Activated T-cell treated with anti-CD3 and anti-CD28 coated beads for 4 hours (primary cell): ENCODE results near the gene CCDC33.

Experiments used
- DNase-seq: peaks from one replicate; pipeline ENCODE4 v3.0.0-alpha.2; 2020

The CCDC33 gene

GRCh38 chr15:74235962-74236361 lies at the start of gene CCDC33:
Gene CCDC33, plus strand, starts transcription at chr15:74236326. Its CDS starts 394 bp downstream, at chr15:74236720.
- DNase-seq, result no peak

GRCh38 chr15:74188216-74188615 lies 47.9 kb upstream of the CCDC33 start:
- no peak for DNase-seq

DNA sequence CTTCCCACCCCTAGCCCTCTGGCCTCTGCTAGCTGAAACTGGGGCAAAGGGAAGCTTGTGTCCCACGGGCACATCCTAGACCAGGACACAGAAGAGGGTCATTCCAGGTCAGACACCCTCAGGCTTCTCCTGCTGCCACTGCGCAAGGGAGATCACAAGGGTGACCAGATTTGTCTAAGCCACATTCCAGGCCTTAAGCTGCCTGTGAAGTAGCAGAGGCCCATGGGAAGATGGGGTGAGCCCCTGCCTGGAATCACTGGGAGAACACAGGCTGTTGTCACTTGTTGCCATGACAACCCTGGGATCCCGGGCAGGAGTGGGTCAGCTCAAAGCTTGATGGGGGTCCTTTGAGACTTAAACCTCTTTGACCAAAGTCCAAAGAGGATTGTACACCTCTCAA lies 44.3 kb upstream of the CCDC33 start:
- DNase-seq, result no peak

- DNase-seq, result no peak
Observed at GRCh38 chr15:74192751-74193150, 43.4 kb upstream of the CCDC33 start.

DNA sequence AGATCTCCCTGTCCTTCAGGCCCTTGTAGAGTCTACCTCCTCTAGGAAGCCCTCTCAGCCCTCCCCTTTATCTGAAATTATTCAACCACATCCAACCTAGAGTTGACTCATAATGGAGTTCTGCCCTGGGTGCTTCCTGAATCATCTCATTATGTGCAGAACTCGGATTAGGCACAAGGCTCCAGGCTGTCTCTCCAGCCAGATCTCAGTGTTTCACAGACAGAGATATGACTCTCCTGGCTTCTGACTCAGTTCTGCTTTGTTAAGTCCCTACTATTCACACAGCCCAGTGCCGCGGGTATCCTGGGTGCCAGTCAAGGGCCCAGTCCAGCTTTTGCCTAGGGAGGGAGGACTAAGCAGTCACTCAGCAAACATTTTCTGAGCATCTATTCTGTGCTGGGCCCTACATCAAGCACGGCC lies 42.8 kb upstream of the CCDC33 start:
- no peak for DNase-seq

DNA sequence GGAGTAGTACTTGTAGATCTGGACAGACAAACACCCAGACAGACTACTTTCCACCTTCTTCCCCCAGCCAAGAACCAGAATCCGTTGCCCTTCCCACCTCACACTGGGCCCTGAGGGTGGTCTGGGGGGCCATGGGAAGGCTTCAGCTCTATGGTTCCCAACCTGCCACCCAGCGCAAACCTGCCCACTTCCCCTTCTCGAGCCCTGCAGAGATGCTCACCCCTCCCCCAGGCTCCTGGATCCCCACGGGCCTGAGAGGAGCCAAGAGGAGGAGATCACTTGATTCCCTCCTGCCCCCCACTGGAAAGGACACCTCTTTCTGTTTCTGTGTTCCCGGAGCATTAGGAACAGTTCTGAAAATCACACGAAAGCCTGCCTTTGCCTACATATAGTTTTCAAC lies 42.2 kb upstream of the CCDC33 start:
- DNase-seq, result no peak

GRCh38 chr15:74194572-74195559 lies 41.3 kb upstream of the CCDC33 start:
- DNase-seq, result no peak

DNA sequence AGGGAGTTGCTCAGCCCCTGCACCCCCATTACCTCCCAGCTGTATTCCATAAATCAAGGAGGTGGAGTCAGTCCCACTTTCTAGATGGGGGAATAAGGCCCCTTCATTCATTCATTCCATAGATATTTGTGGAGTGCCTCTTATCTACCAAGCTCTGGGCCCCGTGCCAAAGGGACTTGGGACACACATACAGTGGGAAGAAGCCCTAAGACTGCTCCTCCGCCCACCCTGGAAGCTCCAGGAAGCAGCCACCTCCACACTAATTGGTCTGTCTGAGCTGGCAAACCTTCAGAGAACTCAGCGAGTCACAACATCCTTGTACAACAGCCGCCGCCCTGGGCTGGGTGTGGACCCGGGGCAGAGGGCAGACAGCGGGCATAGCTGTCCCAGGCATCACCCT lies 40.0 kb upstream of the CCDC33 start:
- DNase-seq, result no peak

- DNase-seq, result no peak
Observed at GRCh38 chr15:74197176-74197965, 38.8 kb upstream of the CCDC33 start.

- no peak for DNase-seq
Observed at GRCh38 chr15:74199297-74199652, 36.9 kb upstream of the CCDC33 start.

DNA sequence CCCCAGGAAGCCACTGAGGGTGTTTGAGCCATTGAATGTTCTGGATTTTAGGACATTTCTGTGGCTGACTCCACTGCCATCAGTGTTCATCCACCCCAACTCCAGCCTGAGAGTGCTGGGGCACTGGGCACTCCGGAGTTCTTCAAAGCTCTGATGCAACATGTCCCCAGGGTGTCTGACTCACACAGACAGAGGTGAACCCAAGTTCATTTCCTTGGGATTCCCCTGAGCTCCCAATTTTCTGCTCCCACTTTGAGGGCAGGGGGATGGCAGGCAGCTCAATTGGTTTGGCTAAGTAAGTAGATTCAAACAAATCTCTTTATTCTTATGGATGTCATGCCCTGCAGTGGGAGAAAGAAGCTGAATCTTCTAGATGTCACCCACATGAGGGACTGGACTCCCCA lies 35.7 kb upstream of the CCDC33 start:
- no peak for DNase-seq

DNA sequence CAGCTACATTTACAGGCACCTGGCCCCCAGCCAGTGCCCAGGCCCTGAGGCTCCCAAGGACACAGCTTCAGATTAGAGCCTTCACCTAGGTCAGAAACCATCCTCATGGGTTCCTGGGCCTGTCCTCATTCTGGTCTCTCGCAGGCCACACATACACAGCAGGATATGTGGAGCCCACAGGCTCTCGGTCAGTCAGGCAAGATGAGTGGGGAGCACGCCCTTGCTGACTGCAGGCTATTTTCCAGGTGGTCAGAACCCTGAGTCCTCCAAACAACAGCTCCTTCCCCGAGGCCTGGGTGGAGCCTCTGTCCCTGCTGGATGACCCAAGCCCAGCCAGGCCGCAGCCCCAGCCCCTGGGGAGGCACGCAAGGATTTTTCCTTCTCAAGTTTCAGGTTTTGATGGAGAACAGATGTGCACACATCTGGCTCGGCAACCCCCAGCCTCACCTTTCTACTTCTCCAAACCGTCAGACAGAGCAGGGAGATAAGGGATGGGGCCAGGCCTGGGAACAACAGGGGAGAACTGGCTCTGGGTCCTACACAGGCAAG lies 35.2 kb upstream of the CCDC33 start:
- DNase-seq, result no peak

- DNase-seq, result no peak
Observed at GRCh38 chr15:74201710-74202420, 34.3 kb upstream of the CCDC33 start.

DNA sequence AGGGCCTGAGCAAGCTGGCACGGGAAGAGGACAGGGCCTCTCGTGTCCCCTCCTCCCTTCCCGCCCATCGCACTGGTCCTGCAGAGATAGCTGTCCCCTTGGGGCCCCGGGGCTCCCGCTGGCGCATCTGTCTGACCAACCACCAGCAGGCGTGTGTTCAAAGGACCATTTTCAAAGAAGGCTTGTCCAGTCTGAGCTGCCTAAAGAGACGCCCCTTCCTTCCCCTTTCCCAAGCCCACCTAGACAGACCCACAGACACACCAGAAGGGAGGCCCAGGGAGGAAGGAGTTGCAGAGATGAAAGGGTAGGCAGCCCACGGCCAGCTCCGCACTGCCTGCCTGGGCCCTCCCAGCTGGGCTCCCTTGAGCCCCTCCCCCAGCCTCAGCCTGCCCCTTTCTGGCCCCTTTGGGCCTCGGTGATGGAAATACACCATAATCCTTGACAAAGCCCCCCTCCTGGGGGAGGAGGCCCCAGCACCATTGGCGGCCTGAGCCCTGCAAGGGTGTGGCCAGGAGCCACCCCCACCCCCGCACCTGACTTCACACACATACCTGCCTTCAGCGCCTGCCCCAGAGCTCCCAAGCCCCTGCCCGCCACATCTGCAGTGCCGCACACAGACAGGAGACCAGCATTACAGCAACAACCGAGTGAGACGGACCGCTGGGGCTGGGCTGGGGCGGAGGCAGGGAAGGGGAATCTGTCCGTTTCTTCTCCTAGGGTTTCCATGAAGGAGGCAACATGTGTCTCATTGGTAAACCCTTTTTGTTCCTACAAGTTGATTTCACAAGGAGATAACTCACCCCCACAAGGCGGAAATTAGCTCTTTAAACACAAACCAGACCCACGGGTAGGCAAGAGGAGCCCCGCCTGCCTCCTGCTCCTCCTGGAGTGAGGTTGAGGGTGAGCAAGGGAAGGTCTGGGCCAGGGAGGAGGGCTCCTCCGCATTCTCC lies 33.4 kb upstream of the CCDC33 start, which contains the start of gene STRA6:
STRA6 (minus strand) TSS at position 336 of the 950 bp plus-strand sequence. CDS start 520 bp downstream, outside the sequence.
- no peak for DNase-seq

GRCh38 chr15:74203914-74204431 lies 32.2 kb upstream of the CCDC33 start:
- DNase-seq, result no peak

DNA sequence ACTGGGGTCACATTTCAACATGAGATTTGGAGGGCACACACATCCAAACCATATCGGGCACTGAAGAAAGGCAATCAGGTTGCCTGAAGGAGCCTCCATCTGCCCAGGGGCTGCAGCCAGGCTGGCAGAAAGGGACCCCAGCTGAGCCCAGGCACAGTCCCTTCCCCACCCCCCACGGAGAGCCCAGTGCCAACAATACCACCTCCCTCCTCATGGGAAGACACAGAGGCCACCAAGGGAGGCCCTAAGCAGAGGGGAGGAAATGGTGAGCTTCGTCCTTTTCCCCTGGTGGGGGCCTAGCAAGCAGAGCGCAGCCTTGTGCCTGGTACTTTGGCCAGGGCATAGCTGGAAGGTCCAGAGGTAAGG lies 30.6 kb upstream of the CCDC33 start:
- DNase-seq, result no peak

DNA sequence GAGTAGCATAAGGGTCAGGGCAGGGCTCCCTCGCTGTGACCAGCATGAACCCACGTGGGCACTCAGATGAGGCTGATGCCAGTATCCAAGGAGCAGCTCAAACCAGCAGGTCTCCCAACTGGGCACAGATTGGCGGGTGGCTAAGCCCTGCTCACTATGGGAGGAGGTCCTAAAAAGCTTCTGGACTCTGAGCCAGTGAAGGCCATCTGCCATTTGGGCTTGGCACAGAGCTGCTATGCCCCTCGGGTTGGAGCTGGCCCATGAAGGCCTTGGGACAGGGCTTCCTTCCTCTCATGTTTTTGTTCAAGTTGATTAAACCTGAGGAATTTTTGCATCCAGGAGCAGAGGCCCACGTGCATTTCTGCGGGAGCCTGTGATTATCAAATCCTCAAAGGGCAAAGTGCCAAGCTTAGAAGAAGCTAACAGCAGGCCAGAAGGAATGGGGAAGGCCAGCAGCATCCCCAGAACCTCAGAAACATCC lies 29.3 kb upstream of the CCDC33 start:
- DNase-seq, result no peak

GRCh38 chr15:74207652-74208440 lies 28.3 kb upstream of the CCDC33 start:
- DNase-seq, result no peak

- no peak for DNase-seq
Observed at GRCh38 chr15:74208496-74208895, 27.6 kb upstream of the CCDC33 start.

DNA sequence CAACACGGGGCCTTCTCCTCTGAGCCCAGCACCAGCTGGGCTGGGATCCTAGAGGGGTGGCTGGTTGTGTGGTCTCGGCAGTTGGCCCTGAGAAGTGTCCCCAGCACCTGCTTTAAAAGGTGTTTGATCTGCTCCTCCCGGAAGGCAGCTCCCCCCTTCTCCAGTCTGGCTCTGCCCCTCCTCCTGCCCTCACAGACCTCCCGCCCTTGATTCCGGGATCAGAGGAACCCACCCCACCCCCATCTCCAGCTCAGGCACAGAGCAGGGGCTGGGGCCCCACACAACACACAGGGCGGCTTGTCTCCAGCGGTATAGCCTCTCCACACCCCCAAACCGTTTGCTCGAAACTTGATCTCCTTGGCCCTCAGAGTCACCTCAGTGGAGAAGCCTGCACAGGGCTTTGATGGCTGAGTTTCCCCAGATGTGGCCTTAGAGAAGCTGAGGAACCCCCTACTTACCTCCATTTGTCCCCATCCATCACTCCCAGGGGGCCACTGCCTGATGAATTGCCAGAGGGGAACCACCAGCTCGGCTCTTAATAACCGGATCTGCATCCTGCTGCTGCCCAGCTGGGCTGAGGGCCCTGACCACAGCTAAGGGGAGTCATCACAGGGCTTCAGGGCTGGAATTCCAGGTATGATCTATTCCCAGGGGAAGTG lies 27.1 kb upstream of the CCDC33 start:
- DNase-seq, result no peak
